Measurements from ENCODE around the gene MAMSTR. TPM values are rescaled to one million over a fixed set of nuclear protein-coding genes. Genes with fewer than 3 reads are reported as not detected.
A peak's percentile ranks its signal among the peaks of the same experiment; 100 is the strongest.
"Not testable (repeated sequence)": the region's sequence is repeated elsewhere in the genome, so short reads cannot be mapped to it uniquely, and the experiment has no call there.

MAMSTR gene
- total RNA-seq, 1 donor from 2014 or later, result 1.3 TPM

- no peak for DNase-seq (ENCODE audit: extremely low spot score, unreplicated experiment)
- Mint-ChIP-seq H3K27ac (ENCODE audit: unreplicated experiment) (no peak overlapping the region), H3K36me3 (ENCODE audit: unreplicated experiment) (no peaks in the 10 kb centered on the region), H3K9me3 (ENCODE audit: unreplicated experiment) (peaks cover 7% of the 10 kb centered on the region), H3K4me3 (ENCODE audit: unreplicated experiment) (no peak overlapping the region), H3K4me1 (ENCODE audit: unreplicated experiment) (peaks cover 27% of the 10 kb centered on the region), H3K27me3 (ENCODE audit: unreplicated experiment) (no peaks in the 10 kb centered on the region)
- TF ChIP-seq, protein P1, sequence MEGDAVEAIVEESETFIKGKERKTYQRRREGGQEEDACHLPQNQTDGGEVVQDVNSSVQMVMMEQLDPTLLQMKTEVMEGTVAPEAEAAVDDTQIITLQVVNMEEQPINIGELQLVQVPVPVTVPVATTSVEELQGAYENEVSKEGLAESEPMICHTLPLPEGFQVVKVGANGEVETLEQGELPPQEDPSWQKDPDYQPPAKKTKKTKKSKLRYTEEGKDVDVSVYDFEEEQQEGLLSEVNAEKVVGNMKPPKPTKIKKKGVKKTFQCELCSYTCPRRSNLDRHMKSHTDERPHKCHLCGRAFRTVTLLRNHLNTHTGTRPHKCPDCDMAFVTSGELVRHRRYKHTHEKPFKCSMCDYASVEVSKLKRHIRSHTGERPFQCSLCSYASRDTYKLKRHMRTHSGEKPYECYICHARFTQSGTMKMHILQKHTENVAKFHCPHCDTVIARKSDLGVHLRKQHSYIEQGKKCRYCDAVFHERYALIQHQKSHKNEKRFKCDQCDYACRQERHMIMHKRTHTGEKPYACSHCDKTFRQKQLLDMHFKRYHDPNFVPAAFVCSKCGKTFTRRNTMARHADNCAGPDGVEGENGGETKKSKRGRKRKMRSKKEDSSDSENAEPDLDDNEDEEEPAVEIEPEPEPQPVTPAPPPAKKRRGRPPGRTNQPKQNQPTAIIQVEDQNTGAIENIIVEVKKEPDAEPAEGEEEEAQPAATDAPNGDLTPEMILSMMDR (IDR thresholded peaks at IDR 0.05), result no peak
Measured at GRCh38 chr19:48722196-48722708, 2.7 kb upstream of the MAMSTR start.

DNA sequence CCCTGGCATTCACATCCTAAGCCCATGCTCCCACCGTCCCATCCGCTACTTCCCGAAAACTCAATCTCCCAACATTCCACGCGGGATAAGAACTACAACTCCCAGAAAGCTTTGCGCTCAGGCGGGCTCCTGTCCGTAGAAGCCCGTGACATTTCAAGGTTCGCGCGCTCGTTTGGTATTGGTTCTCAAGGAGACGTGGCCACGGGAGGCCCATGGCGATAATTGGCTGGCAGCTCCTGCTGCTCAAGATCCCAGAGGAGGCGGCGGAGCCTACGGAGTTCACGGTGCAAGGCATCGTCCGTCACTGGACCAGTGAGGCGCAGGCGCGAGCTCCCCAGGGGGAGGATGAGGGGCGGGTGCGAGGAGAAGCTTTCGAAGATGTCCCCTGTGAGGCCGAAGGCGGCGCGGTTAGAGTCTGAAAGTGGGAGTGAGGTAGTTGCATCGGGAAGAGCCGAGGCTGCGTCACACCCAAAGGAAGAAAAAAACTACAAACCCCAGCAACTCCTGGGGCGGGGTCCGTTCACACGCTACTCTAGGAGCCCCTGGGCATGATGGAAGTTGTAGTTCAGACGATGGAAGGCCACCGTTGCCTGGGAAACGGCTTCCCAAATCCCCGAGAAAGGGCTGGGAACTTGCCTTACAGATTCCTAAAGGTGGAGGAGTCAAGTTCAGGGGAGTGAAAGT lies 1.2 kb upstream of the MAMSTR start:
- peak; percentile 99 for DNase-seq (ENCODE audit: extremely low spot score, unreplicated experiment)
- H3K4me1 Mint-ChIP-seq (ENCODE audit: unreplicated experiment), result peaks cover 41% of the 10 kb centered on the region
- no peaks in the 10 kb centered on the region for H3K36me3 Mint-ChIP-seq (ENCODE audit: unreplicated experiment)
- peaks cover 7% of the 10 kb centered on the region for H3K9me3 Mint-ChIP-seq (ENCODE audit: unreplicated experiment)
- H3K27me3 Mint-ChIP-seq (ENCODE audit: unreplicated experiment), result no peaks in the 10 kb centered on the region
- TF ChIP-seq, protein P1 (IDR thresholded peaks at IDR 0.05), result no peak
- peak overlapping the region; percentile 99 for H3K27ac Mint-ChIP-seq (ENCODE audit: unreplicated experiment)
- H3K4me3 Mint-ChIP-seq (ENCODE audit: unreplicated experiment), result peak overlapping the region; percentile 96

DNA sequence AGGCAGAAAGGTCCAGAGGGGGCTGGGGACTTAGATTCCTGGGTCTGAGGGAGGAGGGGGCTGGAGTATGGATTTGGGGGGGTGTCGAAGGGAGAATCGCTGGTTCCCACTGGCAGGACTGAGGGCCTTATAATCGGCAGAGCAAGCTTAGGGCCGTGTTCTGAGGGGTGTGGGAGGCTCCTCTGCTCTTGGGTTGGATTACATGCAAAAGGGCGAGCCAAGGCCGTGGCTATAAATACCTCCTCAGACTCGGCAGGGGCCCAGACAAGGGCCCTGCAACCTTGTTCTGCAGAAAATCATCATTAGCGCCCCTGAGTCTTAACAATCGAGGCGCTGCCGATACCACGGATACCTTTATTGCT lies 707 bp upstream of the MAMSTR start:
- Mint-ChIP-seq H3K4me1 (ENCODE audit: unreplicated experiment) (peaks cover 42% of the 10 kb centered on the region), H3K27me3 (ENCODE audit: unreplicated experiment) (no peaks in the 10 kb centered on the region), H3K27ac (ENCODE audit: unreplicated experiment) (peak overlapping the region; percentile 99), H3K36me3 (ENCODE audit: unreplicated experiment) (no peaks in the 10 kb centered on the region), H3K4me3 (ENCODE audit: unreplicated experiment) (peak overlapping the region; percentile 96), H3K9me3 (ENCODE audit: unreplicated experiment) (peaks cover 3% of the 10 kb centered on the region)
- TF ChIP-seq, protein P1 (IDR thresholded peaks at IDR 0.05), result no peak
- DNase-seq (ENCODE audit: extremely low spot score, unreplicated experiment), result no peak

GRCh38 chr19:48718711-48719231 lies 754 bp downstream of the MAMSTR start:
- no peaks in the 10 kb centered on the region for H3K9me3 Mint-ChIP-seq (ENCODE audit: unreplicated experiment)
- no peaks in the 10 kb centered on the region for H3K27me3 Mint-ChIP-seq (ENCODE audit: unreplicated experiment)
- DNase-seq (ENCODE audit: extremely low spot score, unreplicated experiment), result no peak
- TF ChIP-seq, protein P1 (IDR thresholded peaks at IDR 0.05), result no peak
- no peak overlapping the region for H3K27ac Mint-ChIP-seq (ENCODE audit: unreplicated experiment)
- H3K36me3 Mint-ChIP-seq (ENCODE audit: unreplicated experiment), result no peaks in the 10 kb centered on the region
- H3K4me3 Mint-ChIP-seq (ENCODE audit: unreplicated experiment), result no peak overlapping the region
- peaks cover 43% of the 10 kb centered on the region for H3K4me1 Mint-ChIP-seq (ENCODE audit: unreplicated experiment)

GRCh38 chr19:48718106-48718505 lies 1.4 kb downstream of the MAMSTR start:
- H3K27me3 Mint-ChIP-seq (ENCODE audit: unreplicated experiment); H3K4me3 Mint-ChIP-seq (ENCODE audit: unreplicated experiment); H3K9me3 Mint-ChIP-seq (ENCODE audit: unreplicated experiment); H3K27ac Mint-ChIP-seq (ENCODE audit: unreplicated experiment); DNase-seq (ENCODE audit: extremely low spot score, unreplicated experiment); H3K36me3 Mint-ChIP-seq (ENCODE audit: unreplicated experiment): not testable (repeated sequence)
- peaks cover 48% of the 10 kb centered on the region for H3K4me1 Mint-ChIP-seq (ENCODE audit: unreplicated experiment)

Measured in osteocyte (in vitro differentiated cells).